Stimulated activated CD4-positive, alpha-beta T cell treated with anti-CD3 and anti-CD28 coated beads, Interleukin-15, amount 100 ng/mL, for 48 hours (primary cell): Measurements from ENCODE around the gene IL17RB.

Experiments
- DNase-seq, 2 donors: peaks; one replicate each; pipeline ENCODE4 v3.0.0-alpha.2; 2020; ENCODE audit warnings: low read depth in 2 of 2

IL17RB gene

DNA sequence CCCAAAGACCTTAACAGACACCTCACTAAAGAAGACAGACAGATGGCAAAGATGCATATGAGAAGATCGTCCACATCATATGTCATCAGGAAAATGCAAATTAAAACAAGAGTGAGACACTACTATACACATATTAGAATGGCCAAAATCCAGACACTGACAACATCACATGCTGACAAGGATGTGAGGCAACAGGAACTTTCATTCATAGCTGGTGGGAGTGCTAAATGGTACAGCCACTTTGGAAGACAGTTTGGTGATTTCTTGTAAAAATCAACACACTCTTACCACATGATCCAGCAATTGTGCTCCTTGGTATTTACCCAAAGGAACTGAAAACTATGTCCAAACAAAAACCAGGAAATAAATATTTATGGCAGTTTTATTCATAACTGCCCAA lies 17.8 kb upstream of the IL17RB start:
- no peak for DNase-seq

DNA sequence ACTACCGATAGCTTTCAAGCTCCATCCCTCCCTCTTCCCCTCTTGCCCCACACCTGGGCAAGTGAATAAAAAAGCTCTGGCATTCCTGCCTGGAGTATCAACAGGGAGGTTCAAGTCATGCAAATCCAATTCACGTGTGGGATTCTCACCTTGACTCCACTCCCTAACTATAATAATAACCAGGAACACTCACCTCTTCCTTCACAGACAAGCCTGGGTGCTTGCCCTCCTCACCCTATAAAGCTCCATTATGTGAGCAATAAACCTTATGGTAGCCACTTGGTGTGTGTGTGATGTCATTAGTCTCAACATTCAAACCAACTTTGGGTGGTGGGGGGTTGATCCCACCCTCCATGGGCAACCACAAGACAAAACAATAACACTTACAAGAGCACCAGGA lies 16.8 kb upstream of the IL17RB start:
- no peak for DNase-seq

DNA sequence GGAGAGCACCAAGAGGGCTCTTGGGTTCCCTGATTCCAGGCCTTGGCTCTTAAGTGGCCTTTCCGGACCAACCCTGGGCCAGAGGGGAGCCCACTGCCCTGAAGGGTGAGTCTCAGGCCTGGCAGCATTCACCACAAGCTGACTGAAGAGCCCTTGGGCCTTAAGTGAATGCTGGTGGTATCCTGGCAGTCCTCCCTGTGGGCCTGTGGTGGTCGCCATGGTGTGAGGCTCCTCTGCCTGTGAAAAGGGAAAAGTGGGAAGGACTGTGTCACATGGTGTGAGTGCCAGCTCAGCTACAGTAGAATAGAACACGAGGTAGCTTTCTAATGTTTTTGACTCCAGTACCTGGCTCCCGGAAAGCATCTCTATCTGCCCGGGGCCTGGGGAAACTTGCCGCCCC lies 15.4 kb upstream of the IL17RB start:
- DNase-seq: no peak

DNA sequence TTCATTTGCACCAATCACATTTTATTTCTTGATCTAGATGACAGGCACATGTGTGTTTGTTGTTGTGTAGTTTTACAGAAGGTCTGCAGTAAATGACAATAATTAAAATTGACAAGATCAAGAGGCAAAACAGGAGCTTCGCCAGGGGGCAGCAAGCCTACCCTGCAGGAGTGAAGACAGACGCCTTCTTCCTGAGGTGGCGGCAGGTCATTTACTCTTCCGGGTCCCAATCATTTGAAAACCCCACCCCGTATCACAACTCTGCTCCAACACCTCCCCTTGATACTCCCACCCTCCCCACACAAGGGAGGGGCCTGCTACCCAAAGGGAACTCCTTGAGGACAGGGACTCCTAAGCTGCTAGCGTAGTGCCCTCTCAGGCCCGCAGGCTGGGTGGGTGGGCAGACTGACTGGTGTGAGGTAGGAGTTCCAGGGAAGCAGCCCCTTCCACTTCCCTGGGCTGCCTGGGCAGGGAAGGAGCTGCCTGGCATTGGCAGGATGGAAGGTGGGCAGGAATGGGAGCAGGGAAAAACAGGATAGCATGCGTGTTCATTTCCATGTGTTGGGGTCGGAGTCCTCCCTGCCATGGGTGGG lies 13.2 kb upstream of the IL17RB start:
- no peak for DNase-seq

DNA sequence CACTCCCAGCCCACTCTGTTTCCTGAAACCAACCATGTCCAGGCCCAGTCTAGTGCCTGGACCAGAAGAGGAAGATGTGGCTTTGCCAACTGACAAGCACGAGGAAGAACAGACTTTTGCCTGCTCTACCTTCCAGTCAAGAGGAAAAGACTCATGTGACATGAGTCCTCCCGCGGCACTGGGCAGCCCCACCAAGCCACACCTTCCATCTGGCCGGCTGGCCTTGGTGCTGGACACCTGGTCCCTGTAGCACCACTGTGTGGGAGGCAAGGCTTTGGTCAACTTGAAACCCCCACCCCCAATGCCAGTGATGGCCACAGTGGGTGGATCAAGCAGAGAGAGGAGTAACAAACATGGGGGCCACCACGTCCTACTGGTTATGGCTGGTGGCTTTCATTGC lies 12.7 kb upstream of the IL17RB start:
- DNase-seq: no peak

DNA sequence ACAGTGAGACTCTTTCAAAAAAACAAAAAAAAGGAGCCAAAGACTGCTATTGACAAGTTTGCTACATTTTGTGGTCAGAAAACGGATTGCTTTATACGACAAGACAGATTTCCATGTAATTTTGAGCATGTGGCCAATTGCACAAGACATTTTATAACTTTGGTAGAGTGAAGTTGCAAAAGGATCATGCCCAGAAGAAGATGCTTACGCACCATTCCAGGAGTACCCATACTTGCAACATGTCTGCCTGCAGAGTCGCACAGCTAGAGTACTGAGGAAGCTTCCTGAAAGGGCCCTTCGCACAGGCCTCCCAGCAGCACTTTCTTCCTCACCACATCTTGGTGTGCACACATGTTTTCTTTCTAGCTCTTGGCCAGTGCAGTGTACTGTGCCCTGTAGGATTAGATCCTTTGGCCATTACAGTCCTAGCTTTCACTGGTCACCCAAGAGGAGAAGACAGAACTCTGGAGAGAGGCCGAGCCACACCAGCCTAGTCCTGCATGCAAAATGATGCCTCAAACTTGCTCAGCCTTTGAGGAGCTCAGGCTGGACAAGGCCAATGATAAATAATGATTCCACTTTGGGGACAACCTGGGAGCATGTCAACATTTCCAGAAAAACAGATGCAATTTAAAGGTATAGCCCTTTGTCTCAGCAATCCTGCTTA lies 11.8 kb upstream of the IL17RB start:
- DNase-seq: no peak

DNA sequence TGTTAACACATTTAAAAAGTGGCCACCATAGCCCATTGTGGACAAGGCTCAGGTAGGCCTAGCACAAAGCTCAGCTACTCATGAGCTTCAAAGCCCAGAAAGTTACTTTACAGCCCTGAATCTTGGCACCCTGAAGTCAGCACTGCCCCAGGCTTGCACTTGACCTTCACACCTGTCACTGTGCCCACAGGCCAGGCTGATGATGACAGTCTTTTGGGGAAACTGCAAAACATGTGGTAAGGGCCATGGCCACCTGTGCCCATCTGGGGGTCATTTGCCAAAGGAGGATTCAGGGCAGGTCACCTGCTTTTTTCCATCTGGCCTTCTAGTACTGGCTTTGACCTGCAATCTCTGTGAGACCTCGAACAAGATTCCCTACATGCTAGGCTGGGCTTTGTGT lies 11.1 kb upstream of the IL17RB start:
- DNase-seq: no peak

DNA sequence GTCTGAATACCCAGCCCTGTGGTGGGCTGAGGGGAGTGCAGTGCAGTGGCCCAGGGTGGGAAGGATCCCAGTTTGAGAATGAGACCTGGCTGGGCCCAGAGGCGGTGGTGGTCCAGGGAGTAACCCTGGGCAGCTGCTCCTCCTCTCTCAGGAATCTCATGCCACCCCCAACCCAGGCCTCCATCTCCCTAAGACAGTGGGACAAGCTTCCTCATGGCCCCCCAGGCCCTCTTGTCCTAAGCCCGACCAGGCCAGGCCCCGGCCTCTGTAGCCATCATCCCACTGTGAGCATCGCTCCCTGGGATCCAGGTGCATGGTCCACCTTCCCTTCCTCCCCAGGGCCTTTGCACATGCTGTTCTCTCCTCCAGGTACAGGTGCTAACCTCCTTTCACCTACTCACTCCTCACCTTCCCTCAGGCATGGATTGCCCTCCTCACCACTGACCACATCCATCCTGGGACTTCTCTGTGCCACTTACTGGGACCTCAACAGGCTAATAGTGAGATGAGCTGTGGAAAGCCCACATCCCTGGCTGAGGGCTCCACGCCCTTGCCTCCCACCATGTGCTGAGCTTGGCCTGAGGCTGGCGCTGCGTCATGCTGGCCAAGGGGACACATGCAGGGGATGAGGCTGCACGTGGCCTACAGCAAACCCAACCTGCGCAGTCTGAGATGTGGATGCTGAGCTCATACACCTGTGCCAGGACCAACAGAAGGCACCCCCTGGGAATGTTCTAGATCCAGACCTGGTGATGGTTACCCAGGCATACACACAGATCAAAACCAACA lies 10.1 kb upstream of the IL17RB start:
- no peak for DNase-seq

DNA sequence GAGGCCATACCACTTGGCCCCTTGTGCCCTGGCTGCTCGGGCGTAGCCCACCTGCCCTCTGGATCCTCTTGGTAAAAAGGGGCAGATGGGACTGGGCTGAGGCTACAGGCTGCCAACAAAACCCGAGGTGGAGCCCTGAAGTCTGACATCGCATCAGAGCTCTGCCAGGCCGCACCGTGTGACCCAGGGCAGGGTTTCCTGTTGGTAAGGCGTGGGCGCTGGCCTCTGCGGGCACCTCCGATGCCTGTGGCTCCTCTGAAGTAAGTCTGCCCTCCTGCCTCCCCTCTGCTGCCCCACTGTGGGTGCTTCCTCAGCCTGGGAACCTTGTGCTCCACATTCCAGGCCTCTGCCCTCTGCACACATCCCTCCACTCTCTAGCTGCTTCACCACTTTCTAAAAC lies 9.0 kb upstream of the IL17RB start:
- no peak for DNase-seq

DNA sequence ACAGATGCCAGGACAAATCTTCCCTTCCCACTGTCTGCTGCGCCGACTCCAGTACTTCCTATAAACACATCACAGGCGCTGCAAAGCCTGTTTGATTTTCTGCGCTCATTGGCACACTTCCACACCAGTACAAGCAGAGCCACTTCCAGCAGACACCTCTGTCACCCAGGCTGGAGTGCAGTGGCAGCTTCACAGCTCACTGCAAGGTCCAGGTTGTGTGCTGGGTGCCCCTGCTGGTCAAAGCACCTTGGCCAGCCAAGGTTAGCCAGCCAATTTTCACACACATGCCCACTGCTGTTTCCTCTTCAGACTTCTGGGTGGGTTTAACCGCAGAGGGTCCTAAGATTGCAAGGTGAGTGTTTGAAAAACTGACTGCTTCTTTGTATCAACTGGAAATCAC lies 5.1 kb upstream of the IL17RB start:
- no peak for DNase-seq

DNA sequence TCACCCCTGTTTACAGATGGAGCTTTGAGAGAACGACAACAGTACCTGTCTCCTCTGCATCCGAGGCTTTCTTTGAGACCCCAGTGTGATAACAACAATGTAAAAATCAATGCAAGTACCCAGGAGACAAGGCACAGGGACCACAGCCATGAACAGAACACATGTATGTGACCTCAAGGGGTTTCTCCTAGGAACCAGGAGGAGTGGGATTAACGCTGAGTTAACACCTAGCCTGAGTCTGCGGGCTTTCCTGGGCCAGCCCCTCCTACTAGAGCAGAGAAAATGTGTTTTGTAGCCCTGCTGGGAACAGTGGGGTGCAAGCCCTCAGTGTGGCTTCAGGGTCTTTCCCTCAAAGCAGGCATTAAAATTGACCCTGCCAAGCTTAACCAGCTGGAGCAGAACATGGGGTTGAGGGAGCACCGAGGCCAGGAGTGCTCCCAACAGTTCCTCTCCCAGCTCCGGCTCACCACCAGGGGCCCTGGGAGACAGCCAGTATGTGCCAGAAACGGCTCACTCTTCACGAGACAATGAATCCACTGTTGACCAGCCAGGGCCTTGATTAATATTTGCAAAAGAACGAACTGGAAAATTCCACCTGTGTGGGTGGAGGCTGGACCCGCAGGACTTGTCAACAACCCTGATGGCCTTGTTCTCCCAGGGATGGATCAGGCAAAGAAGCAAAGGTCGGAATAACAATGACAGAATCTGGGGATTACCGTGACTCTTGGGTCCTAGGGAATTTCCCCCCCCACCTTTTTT lies 3.8 kb upstream of the IL17RB start:
- no peak for DNase-seq

DNA sequence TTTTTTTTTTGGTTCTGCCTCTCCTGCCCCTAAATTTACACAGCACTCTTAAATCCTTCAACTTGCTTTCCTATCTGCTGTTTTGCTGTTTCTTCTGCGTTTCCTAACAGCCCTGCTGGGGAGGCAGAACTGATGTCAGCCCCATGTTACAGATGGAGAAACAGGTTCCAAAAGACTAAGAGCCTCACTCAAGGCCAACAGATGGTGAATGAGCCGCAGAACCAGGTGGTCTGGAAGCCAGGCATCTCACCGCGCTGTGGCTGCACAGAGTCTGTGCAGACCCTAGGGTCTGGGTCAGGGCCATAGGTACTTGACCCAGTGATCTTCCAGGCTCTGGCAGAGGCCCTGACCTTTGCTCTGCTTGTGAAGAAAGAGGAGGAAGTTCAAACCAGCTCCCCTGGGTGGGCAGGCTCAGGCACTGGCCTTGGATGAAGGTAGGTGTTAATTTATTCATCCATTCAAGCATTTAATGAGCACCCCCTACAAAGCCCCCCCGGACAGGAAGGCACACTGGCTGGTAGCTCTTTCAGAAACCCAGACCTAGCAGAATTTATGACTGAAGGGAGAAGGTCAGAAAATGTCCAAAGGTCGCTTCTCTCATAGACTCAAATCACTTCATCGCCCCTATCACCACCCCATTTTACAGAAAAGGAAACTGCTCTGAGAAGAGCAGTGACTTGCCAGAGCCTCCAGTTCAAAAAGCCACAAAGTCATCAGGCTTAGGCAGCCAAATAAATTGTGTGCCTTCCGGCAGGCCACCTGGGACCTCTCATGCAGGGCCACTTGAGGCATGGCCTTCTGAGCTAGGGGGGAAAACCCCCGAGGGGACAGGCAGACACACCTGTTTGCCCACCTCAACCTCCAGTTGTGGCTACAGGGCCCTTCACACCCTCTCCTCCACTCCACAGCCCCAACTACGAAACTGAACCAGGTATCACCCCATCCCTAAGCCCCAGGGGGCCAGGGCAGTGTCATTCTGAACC lies 2.9 kb upstream of the IL17RB start:
- no peak for DNase-seq

DNA sequence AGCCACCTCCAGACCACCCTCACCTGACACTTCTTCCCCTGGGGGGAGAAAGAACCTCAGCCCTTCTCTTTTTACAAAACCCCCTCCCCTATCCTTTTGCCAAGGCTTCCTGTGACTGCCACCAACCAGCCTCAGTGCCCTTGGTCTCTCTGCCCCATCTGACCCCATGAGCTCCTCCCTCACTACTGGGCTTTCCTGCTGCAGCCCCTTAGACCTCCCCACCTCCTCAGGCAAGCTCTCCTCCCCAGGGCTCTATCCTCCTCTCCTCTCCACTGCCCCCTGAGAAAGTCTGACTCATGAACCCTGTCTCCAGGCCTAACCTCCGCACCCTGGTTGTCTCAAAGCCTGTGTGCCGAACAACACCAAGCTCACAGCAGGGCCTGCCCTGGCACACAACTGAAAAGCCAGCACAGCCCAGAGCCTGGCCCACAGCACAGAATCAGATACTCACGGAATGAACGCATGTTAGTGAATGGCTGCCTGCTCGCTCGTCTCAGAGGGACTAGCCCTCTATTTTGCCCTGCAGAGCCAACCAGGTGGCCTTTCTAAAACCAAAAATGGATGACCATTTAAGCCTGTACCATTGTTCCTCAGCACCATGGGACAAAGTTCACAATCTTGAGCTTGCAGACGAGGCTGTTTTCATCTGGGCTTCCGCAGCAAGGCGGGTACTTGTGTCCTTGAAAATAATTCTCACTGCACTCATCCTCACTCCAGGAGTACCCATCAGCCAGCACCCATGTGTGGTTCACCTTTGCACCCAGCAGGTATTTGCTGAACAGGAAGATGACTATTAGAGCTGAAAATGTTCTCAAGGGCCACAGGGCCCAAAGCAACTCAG lies 1.9 kb upstream of the IL17RB start:
- no peak for DNase-seq

DNA sequence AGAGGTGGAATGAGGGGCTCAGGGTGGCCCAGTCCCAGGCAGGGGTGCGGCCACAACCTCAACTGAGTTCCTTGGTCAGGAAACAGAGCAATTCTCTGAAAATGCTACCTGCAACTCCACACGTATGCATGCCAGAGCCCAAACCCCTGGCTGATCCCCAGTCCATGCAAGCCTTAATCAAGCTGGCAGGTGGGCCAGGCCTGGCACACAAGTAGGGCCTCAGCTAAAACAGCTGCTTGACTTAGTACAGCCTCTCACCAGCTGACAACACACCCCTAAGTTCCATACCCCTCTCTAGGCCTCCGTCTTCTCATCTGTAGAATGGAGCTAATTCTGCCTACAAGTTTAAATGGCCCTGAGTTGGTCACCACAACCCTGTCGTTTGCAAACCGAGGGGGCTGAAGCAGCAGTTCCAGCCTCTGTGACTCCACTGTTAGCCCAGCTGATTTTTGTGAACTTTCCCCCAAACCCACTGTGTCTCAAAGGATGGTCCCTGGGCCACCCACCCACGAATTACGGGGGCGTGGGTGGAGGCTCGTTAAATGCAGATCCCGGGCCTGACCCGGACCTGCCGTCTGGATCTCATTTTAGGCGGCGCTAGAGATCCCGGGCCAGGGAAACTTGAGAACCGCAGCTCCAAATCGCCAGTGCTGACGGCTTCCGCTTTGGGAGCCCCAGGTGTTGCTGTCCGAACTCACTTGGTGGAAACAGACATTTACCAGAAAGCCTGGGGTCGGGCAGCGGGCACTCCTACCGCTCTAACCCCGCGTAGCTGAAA lies 1.1 kb upstream of the IL17RB start:
- no peak for DNase-seq

DNA sequence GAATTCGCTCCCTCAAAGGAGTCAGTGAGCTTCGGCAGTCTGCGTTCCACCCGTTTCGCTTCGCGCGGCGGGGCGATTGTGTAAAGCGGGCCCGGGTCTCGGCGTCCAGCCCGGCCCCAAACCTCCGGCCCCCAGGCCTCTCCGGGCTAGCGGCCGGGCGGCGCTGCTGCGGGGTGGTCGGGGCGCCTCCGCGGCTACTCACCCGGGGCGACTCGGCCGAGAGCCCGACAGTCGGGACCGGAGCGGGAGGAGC lies 561 bp upstream of the IL17RB start:
- DNase-seq: no peak

DNA sequence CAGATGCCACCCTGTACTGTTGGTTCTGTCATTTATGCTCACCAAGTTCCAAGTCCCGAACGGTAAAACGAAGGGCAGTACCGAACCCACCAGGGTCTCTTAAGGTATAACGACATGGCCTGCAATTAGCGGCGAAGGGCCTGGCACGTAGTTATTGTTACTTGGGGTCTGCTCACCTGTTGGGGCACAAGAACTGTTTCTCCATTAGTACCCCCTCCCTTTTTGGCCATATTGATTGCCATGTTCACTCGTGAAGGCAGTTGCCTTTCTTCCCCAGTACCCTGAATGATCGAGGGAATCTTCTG lies 435 bp downstream of the IL17RB start:
- DNase-seq: no peak

DNA sequence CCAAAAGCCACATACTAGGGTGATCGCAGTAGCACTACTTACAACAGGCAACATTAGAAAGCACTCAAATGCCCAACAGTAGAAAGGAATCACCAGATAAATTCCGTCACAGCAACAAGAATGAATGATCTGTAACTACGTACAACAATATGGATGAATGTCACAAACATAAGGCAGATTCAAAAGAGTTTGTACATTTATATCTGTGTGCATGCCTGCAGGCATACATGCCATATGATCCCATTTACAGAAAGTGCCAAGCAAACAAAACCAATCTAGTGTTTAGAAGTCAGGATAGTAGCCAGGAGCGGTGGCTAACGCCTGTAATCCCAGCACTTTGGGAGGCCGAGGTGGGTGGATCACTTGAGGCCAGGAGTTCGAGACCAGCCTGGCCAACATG lies 3.5 kb downstream of the IL17RB start:
- no peak for DNase-seq

DNA sequence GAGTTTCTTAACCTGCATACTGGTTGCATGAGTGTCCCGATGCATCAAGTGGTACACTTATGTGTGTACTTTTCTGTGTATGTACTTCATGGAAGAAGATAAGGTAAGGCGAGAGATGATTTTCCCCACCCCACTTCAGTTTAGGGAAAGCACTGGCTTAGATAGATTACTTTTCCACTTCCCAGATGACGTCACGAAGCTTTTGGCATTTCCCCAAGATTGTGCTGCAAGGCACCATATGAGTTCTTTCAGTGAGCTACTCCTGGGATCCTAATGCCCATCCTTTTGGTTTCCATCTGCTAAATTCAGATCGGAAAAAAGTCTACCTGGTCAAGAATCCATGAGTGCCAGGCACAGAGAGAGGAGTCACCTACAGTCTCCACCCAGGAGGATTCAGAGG lies 4.5 kb downstream of the IL17RB start:
- DNase-seq: no peak

DNA sequence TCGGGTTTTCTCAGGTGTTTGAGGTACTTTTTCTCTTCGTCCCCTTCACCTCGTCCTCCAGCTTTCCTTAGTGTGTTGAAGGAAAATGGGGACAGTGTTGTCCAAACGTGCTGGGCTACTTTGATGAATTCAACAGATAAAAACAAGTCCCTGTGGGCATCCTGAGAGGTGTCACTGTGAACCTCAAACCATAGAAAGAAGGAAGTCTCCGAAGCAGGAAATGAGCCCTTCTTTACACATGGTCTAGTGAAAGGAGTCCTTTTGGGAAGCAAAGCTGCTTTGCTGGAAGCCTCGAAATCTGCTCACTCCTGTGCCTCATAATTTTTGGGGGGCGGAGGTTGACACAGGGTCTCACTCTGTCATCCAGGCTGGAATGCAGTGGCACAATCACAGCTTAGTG lies 10.6 kb downstream of the IL17RB start:
- no peak for DNase-seq

DNA sequence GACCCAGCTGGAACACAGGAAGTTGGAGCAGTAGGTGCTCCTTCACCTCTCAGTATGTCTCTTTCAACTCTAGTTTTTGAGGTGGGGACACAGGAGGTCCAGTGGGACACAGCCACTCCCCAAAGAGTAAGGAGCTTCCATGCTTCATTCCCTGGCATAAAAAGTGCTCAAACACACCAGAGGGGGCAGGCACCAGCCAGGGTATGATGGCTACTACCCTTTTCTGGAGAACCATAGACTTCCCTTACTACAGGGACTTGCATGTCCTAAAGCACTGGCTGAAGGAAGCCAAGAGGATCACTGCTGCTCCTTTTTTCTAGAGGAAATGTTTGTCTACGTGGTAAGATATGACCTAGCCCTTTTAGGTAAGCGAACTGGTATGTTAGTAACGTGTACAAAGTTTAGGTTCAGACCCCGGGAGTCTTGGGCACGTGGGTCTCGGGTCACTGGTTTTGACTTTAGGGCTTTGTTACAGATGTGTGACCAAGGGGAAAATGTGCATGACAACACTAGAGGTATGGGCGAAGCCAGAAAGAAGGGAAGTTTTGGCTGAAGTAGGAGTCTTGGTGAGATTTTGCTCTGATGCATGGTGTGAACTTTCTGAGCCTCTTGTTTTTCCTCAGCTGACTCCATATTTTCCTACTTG lies 11.9 kb downstream of the IL17RB start:
- DNase-seq: no peak
